ENCODE data around the gene GLYR1. TPM values are rescaled to one million over a fixed set of nuclear protein-coding genes. Genes with fewer than 3 reads are reported as not detected.
"Not testable (repeated sequence)": the region's sequence is repeated elsewhere in the genome, so short reads cannot be mapped to it uniquely, and the experiment has no call there.

Gene GLYR1
- total RNA-seq, 4 donors from 2014 or later = 36.8 to 52.6 (median 51.3) TPM

DNA sequence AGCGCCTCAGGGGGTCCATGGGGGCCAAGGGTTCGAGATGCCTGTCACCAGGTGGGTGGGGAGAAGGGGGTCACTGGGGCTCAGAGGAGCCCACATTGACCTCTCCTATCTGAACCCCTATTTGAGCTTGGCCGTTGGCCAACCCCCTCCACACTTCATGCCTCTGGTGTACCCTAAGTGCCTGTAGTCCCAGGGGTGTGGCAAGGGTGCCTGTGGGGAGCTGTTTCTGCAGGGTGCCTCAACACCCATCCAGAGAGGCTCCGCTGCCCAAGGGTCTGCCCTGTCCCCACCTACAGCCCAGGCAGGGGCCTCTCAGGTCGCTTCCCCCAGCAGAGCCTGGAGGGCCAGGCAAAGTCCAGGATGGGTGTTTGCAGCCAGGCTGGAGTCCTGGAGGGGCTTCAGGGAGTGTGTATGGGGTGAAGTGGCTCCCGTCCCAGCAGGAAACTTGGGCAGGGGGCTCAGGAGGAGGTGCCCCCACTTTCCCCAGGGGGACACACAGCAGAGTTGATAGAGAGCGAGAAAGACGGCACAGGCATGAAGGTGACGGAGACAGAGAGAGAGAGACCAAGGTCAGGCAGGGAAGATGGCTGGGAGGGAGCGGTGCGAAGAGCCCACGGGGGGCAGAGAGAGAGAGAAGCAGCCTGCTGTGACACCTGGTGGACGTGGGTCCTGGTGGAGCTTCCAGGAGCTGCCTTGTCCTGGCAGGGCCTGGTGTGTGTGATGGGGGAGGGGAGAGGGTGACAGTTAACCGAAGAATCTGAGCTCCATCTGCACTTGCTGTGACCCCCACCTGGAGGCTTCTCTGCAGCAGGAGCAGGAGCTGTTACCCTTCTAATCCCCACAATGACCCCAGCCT is 59.2 kb downstream of the GLYR1 start, which contains the start of gene SEPTIN12:
TSS of gene SEPTIN12 (minus strand) at position 719 of the 856 bp plus-strand sequence. CDS start at position 19, 700 bp downstream.
- WGBS, 2 donors = 80 to 86% methylated on average over 13 to 14 of the region's 14 CpGs
- TF ChIP-seq POLR2A (IDR thresholded peaks at IDR 0.05) = no peak
- TF ChIP-seq, protein P1, sequence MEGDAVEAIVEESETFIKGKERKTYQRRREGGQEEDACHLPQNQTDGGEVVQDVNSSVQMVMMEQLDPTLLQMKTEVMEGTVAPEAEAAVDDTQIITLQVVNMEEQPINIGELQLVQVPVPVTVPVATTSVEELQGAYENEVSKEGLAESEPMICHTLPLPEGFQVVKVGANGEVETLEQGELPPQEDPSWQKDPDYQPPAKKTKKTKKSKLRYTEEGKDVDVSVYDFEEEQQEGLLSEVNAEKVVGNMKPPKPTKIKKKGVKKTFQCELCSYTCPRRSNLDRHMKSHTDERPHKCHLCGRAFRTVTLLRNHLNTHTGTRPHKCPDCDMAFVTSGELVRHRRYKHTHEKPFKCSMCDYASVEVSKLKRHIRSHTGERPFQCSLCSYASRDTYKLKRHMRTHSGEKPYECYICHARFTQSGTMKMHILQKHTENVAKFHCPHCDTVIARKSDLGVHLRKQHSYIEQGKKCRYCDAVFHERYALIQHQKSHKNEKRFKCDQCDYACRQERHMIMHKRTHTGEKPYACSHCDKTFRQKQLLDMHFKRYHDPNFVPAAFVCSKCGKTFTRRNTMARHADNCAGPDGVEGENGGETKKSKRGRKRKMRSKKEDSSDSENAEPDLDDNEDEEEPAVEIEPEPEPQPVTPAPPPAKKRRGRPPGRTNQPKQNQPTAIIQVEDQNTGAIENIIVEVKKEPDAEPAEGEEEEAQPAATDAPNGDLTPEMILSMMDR (IDR thresholded peaks at IDR 0.05) = no peak
- H3K4me3 ChIP-seq (ENCODE audit: low read depth, poor library complexity, severe bottlenecking) = no peak within 1 kb of the TSS
- intact Hi-C loops (cut with DNase I; ENCODE audit: low total_unique reads) = no loop called here
- DNase-seq (ENCODE audit: low spot score in 2 of 2) = no peak

DNA sequence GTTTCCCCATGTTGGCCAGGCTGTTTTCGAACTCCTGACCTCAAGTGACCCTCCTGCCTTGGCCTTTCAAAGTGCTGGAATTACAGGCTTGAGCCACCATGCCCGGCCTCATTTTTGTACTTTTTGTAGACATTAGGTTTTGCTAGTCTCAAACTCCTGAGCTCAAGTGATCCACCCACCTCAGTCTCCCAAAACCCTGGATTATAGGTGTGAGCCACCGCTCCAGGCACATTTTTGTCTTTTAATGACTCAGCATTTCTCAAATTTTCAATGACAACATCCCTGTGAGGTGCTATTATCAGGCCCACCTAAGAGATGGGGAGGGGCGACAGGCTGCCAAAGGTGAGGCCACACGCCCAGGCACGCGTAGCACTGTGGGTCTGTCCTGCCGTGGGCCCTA is 60.0 kb downstream of the GLYR1 start:
- TF ChIP-seq, protein P1 (IDR thresholded peaks at IDR 0.05) = no peak
- TF ChIP-seq POLR2A (IDR thresholded peaks at IDR 0.05) = no peak
- H3K4me3 ChIP-seq (ENCODE audit: low read depth, poor library complexity, severe bottlenecking) = no peak overlapping the region
- WGBS, 2 donors = 83 to 86% methylated on average over 8 of the region's 8 CpGs
- DNase-seq (ENCODE audit: low spot score in 2 of 2) = no peak
- intact Hi-C loops (cut with DNase I; ENCODE audit: low total_unique reads) = no loop called here

DNA sequence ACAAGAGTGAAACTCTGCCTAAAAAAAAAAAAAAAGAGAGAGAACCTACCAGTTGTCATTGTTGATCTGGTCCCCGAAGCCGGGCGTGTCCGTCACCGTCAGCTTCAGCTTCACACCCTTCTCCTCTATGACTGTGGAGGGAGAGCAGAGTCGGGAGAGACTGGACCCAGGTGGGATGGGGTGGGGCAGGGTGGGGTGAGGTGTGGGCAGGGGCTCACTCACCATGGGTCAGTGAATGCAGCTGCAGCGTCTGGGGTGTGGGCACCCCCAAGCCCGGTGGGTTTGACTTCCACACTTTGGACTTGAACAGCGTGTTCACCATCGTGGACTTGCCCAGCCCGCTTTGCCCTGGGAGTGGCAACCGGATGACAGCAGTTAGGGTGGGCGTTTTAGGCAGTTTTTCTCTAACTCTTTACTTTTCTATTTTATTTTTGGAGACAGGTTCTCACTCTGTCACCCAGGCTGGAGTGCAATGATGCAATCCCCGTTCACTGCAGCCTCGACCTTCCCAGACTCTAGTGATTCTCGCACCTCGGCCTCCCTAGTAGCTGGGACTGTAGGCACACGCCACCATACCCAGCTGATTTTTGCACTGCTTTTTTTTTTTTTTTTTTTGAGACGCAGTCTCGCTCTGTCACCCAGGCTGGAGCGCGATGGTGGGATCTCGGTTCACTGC is 61.2 kb downstream of the GLYR1 start:
- no peak for TF ChIP-seq POLR2A (IDR thresholded peaks at IDR 0.05)
- TF ChIP-seq, protein P1 (IDR thresholded peaks at IDR 0.05) = no peak
- WGBS, 2 donors = 91 to 92% methylated on average over 23 of the region's 23 CpGs
- intact Hi-C loops (cut with DNase I; ENCODE audit: low total_unique reads) = no loop called here
- no peak for DNase-seq (ENCODE audit: low spot score in 2 of 2)
- H3K4me3 ChIP-seq (ENCODE audit: low read depth, poor library complexity, severe bottlenecking) = no peak overlapping the region

DNA sequence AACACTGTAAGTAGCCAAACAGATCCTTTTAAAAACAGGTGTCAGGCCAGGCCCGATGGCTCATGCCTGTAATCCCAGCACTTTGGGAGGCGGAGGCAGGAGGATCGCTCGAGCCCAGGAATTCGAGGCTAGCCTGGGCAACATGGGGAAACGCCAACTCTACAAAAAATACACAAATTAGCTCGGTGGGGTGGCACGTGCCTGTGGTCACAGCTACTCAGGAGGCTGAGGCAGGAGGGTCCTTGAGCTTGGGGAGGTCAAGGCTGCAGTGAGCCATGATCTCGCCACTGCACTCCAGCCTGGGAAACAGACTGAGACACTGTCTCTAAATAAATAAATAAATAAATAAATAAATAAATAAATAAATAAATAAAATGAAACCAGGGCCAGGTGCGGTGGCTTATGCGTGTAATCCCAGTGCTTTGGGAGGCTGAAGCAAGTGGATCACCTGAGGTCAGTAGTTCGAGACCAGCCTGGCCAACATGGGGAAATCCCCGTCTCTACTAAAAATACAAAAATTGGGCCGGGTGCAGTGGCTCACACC is 62.6 kb downstream of the GLYR1 start:
- H3K4me3 ChIP-seq (ENCODE audit: low read depth, poor library complexity, severe bottlenecking); intact Hi-C loops (cut with DNase I; ENCODE audit: low total_unique reads); DNase-seq (ENCODE audit: low spot score in 2 of 2): not testable (repeated sequence)
- 90 to 94% methylated on average over 14 of the region's 14 CpGs for WGBS, 2 donors

DNA sequence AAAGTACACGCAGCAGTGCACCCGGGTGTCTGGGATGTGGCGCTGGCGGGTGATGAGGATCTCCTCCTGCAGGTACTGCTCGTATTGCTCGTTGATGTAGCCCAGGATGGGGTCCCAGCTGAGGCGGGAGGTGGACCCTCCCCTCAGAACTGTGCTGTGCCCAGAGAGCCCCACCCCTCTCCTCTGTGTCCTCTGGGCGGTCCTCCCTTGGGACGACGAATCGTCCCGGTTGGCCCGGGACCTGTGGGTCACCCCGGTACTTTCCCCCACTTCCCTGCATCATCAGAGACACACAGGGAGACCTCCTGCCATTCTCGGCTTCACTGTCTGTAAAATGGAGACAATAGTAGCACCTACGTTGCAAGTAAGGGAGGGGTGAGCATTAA is 63.1 kb downstream of the GLYR1 start:
- TF ChIP-seq, protein P1 (IDR thresholded peaks at IDR 0.05) = no peak
- no peak for TF ChIP-seq POLR2A (IDR thresholded peaks at IDR 0.05)
- WGBS, 2 donors = 68 to 72% methylated on average over 11 to 15 of the region's 16 CpGs
- no peak overlapping the region for H3K4me3 ChIP-seq (ENCODE audit: low read depth, poor library complexity, severe bottlenecking)
- DNase-seq (ENCODE audit: low spot score in 2 of 2) = no peak
- intact Hi-C loops (cut with DNase I; ENCODE audit: low total_unique reads) = no loop called here

Measured in lower leg skin (tissue), 4 donors.